ENCODE results near the gene TEX13D.

Gene TEX13D

GRCh38 chrX:124338733-124339514 is 6.5 kb downstream of the TEX13D start:
- Histone ChIP-seq H3K4me1 (ENCODE audit: control insufficient read depth, insufficient read depth, low read length) (no peaks in the 10 kb centered on the region), H3K36me3 (ENCODE audit: control insufficient read depth, insufficient read depth, low read length) (no peaks in the 10 kb centered on the region), H3K9me3 (ENCODE audit: control insufficient read depth, insufficient read depth, low read length) (no peaks in the 10 kb centered on the region), H3K9ac (ENCODE audit: low read depth, low read length) (no peak overlapping the region), H3K4me3 (ENCODE audit: low read depth, low read length) (no peak overlapping the region), H3K27me3 (ENCODE audit: control insufficient read depth, insufficient read depth, low read length) (no peaks in the 10 kb centered on the region)

GRCh38 chrX:124341396-124342132 is 9.1 kb downstream of the TEX13D start:
- H3K27me3 ChIP-seq (ENCODE audit: control insufficient read depth, insufficient read depth, low read length), result no peaks in the 10 kb centered on the region
- no peaks in the 10 kb centered on the region for H3K4me1 ChIP-seq (ENCODE audit: control insufficient read depth, insufficient read depth, low read length)
- no peaks in the 10 kb centered on the region for H3K9me3 ChIP-seq (ENCODE audit: control insufficient read depth, insufficient read depth, low read length)
- H3K9ac ChIP-seq (ENCODE audit: low read depth, low read length), result no peak overlapping the region
- H3K4me3 ChIP-seq (ENCODE audit: low read depth, low read length), result no peak overlapping the region
- H3K36me3 ChIP-seq (ENCODE audit: control insufficient read depth, insufficient read depth, low read length), result no peaks in the 10 kb centered on the region

- no peaks in the 10 kb centered on the region for H3K36me3 ChIP-seq (ENCODE audit: control insufficient read depth, insufficient read depth, low read length)
- no peak overlapping the region for H3K9ac ChIP-seq (ENCODE audit: low read depth, low read length)
- H3K4me3 ChIP-seq (ENCODE audit: low read depth, low read length), result no peak overlapping the region
- peaks cover 1% of the 10 kb centered on the region for H3K4me1 ChIP-seq (ENCODE audit: control insufficient read depth, insufficient read depth, low read length)
- no peaks in the 10 kb centered on the region for H3K9me3 ChIP-seq (ENCODE audit: control insufficient read depth, insufficient read depth, low read length)
- H3K27me3 ChIP-seq (ENCODE audit: control insufficient read depth, insufficient read depth, low read length), result no peaks in the 10 kb centered on the region
Observed at GRCh38 chrX:124342174-124342867, 9.9 kb downstream of the TEX13D start.

GRCh38 chrX:124343016-124343415 is 10.6 kb downstream of the TEX13D start:
- Histone ChIP-seq H3K36me3 (ENCODE audit: control insufficient read depth, insufficient read depth, low read length) (no peaks in the 10 kb centered on the region), H3K9me3 (ENCODE audit: control insufficient read depth, insufficient read depth, low read length) (no peaks in the 10 kb centered on the region), H3K27me3 (ENCODE audit: control insufficient read depth, insufficient read depth, low read length) (no peaks in the 10 kb centered on the region), H3K4me1 (ENCODE audit: control insufficient read depth, insufficient read depth, low read length) (peaks cover 2% of the 10 kb centered on the region), H3K4me3 (ENCODE audit: low read depth, low read length) (no peak overlapping the region), H3K9ac (ENCODE audit: low read depth, low read length) (no peak overlapping the region)

- peaks cover 2% of the 10 kb centered on the region for H3K4me1 ChIP-seq (ENCODE audit: control insufficient read depth, insufficient read depth, low read length)
- no peak overlapping the region for H3K4me3 ChIP-seq (ENCODE audit: low read depth, low read length)
- no peaks in the 10 kb centered on the region for H3K27me3 ChIP-seq (ENCODE audit: control insufficient read depth, insufficient read depth, low read length)
Observed at GRCh38 chrX:124344246-124344645, 11.8 kb downstream of the TEX13D start.

GRCh38 chrX:124346117-124346876 is 13.8 kb downstream of the TEX13D start, which contains the start of gene SH2D1A:
SH2D1A (plus strand) TSS chrX:124346563; CDS start chrX:124346643, 80 bp downstream.
- Histone ChIP-seq H3K9ac (ENCODE audit: low read depth, low read length) (no peak within 1 kb of the TSS), H3K4me1 (ENCODE audit: control insufficient read depth, insufficient read depth, low read length) (peaks cover 2% of the 10 kb centered on the region), H3K9me3 (ENCODE audit: control insufficient read depth, insufficient read depth, low read length) (no peaks in the 10 kb centered on the region), H3K27me3 (ENCODE audit: control insufficient read depth, insufficient read depth, low read length) (no peaks in the 10 kb centered on the region), H3K36me3 (ENCODE audit: control insufficient read depth, insufficient read depth, low read length) (no peaks in the 10 kb centered on the region), H3K4me3 (ENCODE audit: low read depth, low read length) (no peak within 1 kb of the TSS)

More at GRCh38 chrX:124344246-124344645, 11.8 kb downstream of the TEX13D start:
- no peaks in the 10 kb centered on the region for H3K9me3 ChIP-seq (ENCODE audit: control insufficient read depth, insufficient read depth, low read length)
- H3K36me3 ChIP-seq (ENCODE audit: control insufficient read depth, insufficient read depth, low read length), result no peaks in the 10 kb centered on the region
- H3K9ac ChIP-seq (ENCODE audit: low read depth, low read length), result no peak overlapping the region

GRCh38 chrX:124346877-124347241 is 14.4 kb downstream of the TEX13D start:
- no peaks in the 10 kb centered on the region for H3K27me3 ChIP-seq (ENCODE audit: control insufficient read depth, insufficient read depth, low read length)
- no peak overlapping the region for H3K4me3 ChIP-seq (ENCODE audit: low read depth, low read length)
- H3K9ac ChIP-seq (ENCODE audit: low read depth, low read length), result no peak overlapping the region
- peaks cover 2% of the 10 kb centered on the region for H3K4me1 ChIP-seq (ENCODE audit: control insufficient read depth, insufficient read depth, low read length)
- no peaks in the 10 kb centered on the region for H3K9me3 ChIP-seq (ENCODE audit: control insufficient read depth, insufficient read depth, low read length)
- no peaks in the 10 kb centered on the region for H3K36me3 ChIP-seq (ENCODE audit: control insufficient read depth, insufficient read depth, low read length)

- Histone ChIP-seq H3K9ac (ENCODE audit: low read depth, low read length) (no peak overlapping the region), H3K4me1 (ENCODE audit: control insufficient read depth, insufficient read depth, low read length) (peaks cover 2% of the 10 kb centered on the region), H3K36me3 (ENCODE audit: control insufficient read depth, insufficient read depth, low read length) (no peaks in the 10 kb centered on the region), H3K4me3 (ENCODE audit: low read depth, low read length) (no peak overlapping the region), H3K9me3 (ENCODE audit: control insufficient read depth, insufficient read depth, low read length) (no peaks in the 10 kb centered on the region), H3K27me3 (ENCODE audit: control insufficient read depth, insufficient read depth, low read length) (no peaks in the 10 kb centered on the region)
Observed at GRCh38 chrX:124347242-124347641, 14.8 kb downstream of the TEX13D start.

- H3K36me3 ChIP-seq (ENCODE audit: control insufficient read depth, insufficient read depth, low read length), result no peaks in the 10 kb centered on the region
- H3K27me3 ChIP-seq (ENCODE audit: control insufficient read depth, insufficient read depth, low read length), result no peaks in the 10 kb centered on the region
- H3K4me3 ChIP-seq (ENCODE audit: low read depth, low read length), result no peak overlapping the region
- no peak overlapping the region for H3K9ac ChIP-seq (ENCODE audit: low read depth, low read length)
- peaks cover 2% of the 10 kb centered on the region for H3K4me1 ChIP-seq (ENCODE audit: control insufficient read depth, insufficient read depth, low read length)
- H3K9me3 ChIP-seq (ENCODE audit: control insufficient read depth, insufficient read depth, low read length), result no peaks in the 10 kb centered on the region
Observed at GRCh38 chrX:124348182-124348581, 15.7 kb downstream of the TEX13D start.

- H3K36me3 ChIP-seq (ENCODE audit: control insufficient read depth, insufficient read depth, low read length), result no peaks in the 10 kb centered on the region
- no peaks in the 10 kb centered on the region for H3K27me3 ChIP-seq (ENCODE audit: control insufficient read depth, insufficient read depth, low read length)
- H3K4me3 ChIP-seq (ENCODE audit: low read depth, low read length), result no peak overlapping the region
- H3K9ac ChIP-seq (ENCODE audit: low read depth, low read length), result no peak overlapping the region
- peaks cover 2% of the 10 kb centered on the region for H3K4me1 ChIP-seq (ENCODE audit: control insufficient read depth, insufficient read depth, low read length)
- H3K9me3 ChIP-seq (ENCODE audit: control insufficient read depth, insufficient read depth, low read length), result no peaks in the 10 kb centered on the region
Observed at GRCh38 chrX:124348885-124349453, 16.5 kb downstream of the TEX13D start.

GRCh38 chrX:124354648-124355047 is 22.2 kb downstream of the TEX13D start:
- Histone ChIP-seq H3K9me3 (ENCODE audit: control insufficient read depth, insufficient read depth, low read length) (no peaks in the 10 kb centered on the region), H3K9ac (ENCODE audit: low read depth, low read length) (no peak overlapping the region), H3K27me3 (ENCODE audit: control insufficient read depth, insufficient read depth, low read length) (no peaks in the 10 kb centered on the region), H3K36me3 (ENCODE audit: control insufficient read depth, insufficient read depth, low read length) (no peaks in the 10 kb centered on the region), H3K4me1 (ENCODE audit: control insufficient read depth, insufficient read depth, low read length) (no peaks in the 10 kb centered on the region), H3K4me3 (ENCODE audit: low read depth, low read length) (no peak overlapping the region)

Measured in iPS-15b (cell line).